GM23338 (cell line): Measurements from ENCODE around the gene RIMS1. TPM values are rescaled to one million over a fixed set of nuclear protein-coding genes. Genes with fewer than 3 reads are reported as not detected.

Source experiments
- ATAC-seq: fragments of 200-7000 bp; cut with Tn5 transposase; 3 replicates; pipeline ENCODE4 v1.9.1; 2020
- DNase-seq: peaks from one replicate; pipeline ENCODE4 v3.0.0-alpha.2; 2015; ENCODE audit warnings: low spot score
- H2AFZ ChIP-seq: fragments of 200-600 bp; sonication (generic); 2 replicates; pipeline ENCODE4 v1.8.0; 2016; ENCODE audit warnings: antibody characterized with exemption, mild to moderate bottlenecking, moderate library complexity
- H3F3A ChIP-seq: fragments of 200-600 bp; sonication (generic); replicated peaks from 2 replicates; pipeline ENCODE4 v1.8.0; 2017; ENCODE audit warnings: antibody characterized with exemption, mixed run types, low read depth
- H3K27ac ChIP-seq: fragments of 200-600 bp; sonication (generic); 2 replicates; pipeline ENCODE4 v1.6.1; 2016; ENCODE audit warnings: low read depth
- H3K27me3 ChIP-seq: fragments of 200-600 bp; sonication (generic); 2 replicates; pipeline ENCODE4 v1.8.0; 2016; ENCODE audit warnings: mild to moderate bottlenecking, mixed run types, moderate library complexity; ENCODE audit not compliant: insufficient read depth
- H3K36me3 ChIP-seq: fragments of 200-600 bp; sonication (generic); 2 replicates; pipeline ENCODE4 v1.8.0; 2016; ENCODE audit warnings: mild to moderate bottlenecking; ENCODE audit not compliant: insufficient read depth
- H3K4me1 ChIP-seq: fragments of 200-600 bp; sonication (generic); 2 replicates; pipeline ENCODE4 v1.8.0; 2016; ENCODE audit warnings: mild to moderate bottlenecking, moderate library complexity; ENCODE audit not compliant: insufficient read depth
- H3K4me2 ChIP-seq: fragments of 200-600 bp; sonication (generic); 2 replicates; pipeline ENCODE4 v1.7.1; 2017; ENCODE audit warnings: mixed run types
- H3K4me3 ChIP-seq: fragments of 200-600 bp; sonication (generic); 2 replicates; pipeline ENCODE4 v1.6.1; 2016; ENCODE audit warnings: mixed run types
- H3K79me2 ChIP-seq: fragments of 200-600 bp; sonication (generic); replicated peaks from 2 replicates; pipeline ENCODE4 v1.8.0; 2017; ENCODE audit warnings: mild to moderate bottlenecking; ENCODE audit not compliant: insufficient read depth
- H3K9me2 ChIP-seq: fragments of 200-600 bp; sonication (generic); 2 replicates; pipeline ENCODE4 v1.8.0; 2017; ENCODE audit not compliant: insufficient read depth
- H4K20me1 ChIP-seq: fragments of 200-600 bp; sonication (generic); replicated peaks from 2 replicates; pipeline ENCODE4 v1.8.0; 2017; ENCODE audit warnings: mild to moderate bottlenecking; ENCODE audit not compliant: insufficient read depth
- H3K27ac Mint-ChIP-seq: 2 replicates; pipeline ENCODE4 v1.8.0; 2020; ENCODE audit warnings: inconsistent platforms, mild to moderate bottlenecking, moderate library complexity, mixed read lengths
- H3K27me3 Mint-ChIP-seq: 3 replicates; pipeline ENCODE4 v1.8.0; 2022; ENCODE audit warnings: low read depth, mild to moderate bottlenecking, moderate library complexity, mixed read lengths, inconsistent platforms; ENCODE audit not compliant: insufficient read depth, poor library complexity
- H3K36me3 Mint-ChIP-seq: 3 replicates; pipeline ENCODE4 v1.8.0; 2021; ENCODE audit warnings: low read depth, mild to moderate bottlenecking, inconsistent platforms, moderate library complexity, mixed read lengths
- H3K4me1 Mint-ChIP-seq: 3 replicates; pipeline ENCODE4 v1.8.0; 2020; ENCODE audit warnings: mild to moderate bottlenecking, inconsistent platforms, mixed read lengths
- H3K4me3 Mint-ChIP-seq: 3 replicates; pipeline ENCODE4 v1.8.0; 2021; ENCODE audit warnings: moderate library complexity, mild to moderate bottlenecking, inconsistent platforms, mixed read lengths
- H3K9me3 Mint-ChIP-seq: 3 replicates; pipeline ENCODE4 v1.8.0; 2020; ENCODE audit warnings: moderate library complexity, mild to moderate bottlenecking, inconsistent platforms, mixed read lengths
- CREB1 ChIP-seq: fragments of 250-450 bp; sonication (Bioruptor Pico); IDR thresholded peaks from 2 replicates; pipeline ENCODE4 v1.5.0; 2020; ENCODE audit warnings: low read depth, mild to moderate bottlenecking, moderate library complexity
- EZH2 ChIP-seq: fragments of 200-600 bp; sonication (generic); IDR thresholded peaks from one replicate; pipeline ENCODE4 v1.8.0; 2017; ENCODE audit warnings: antibody characterized with exemption, mild to moderate bottlenecking, low read depth; ENCODE audit not compliant: unreplicated experiment
- EZH2phosphoT487 ChIP-seq: fragments of 200-600 bp; sonication (generic); IDR thresholded peaks from one replicate; pipeline ENCODE4 v1.8.1; 2018; ENCODE audit warnings: antibody characterized with exemption; ENCODE audit not compliant: unreplicated experiment
- JUNB ChIP-seq: IDR thresholded peaks from one replicate; pipeline ENCODE4 v1.6.1; 2016; ENCODE audit warnings: antibody characterized with exemption; ENCODE audit not compliant: unreplicated experiment
- ZNF462 ChIP-seq: fragments of 250-450 bp; sonication (Bioruptor Pico); IDR thresholded peaks from 2 replicates; pipeline ENCODE4 v1.5.0; 2020; ENCODE audit warnings: mild to moderate bottlenecking, moderate library complexity
- polyA plus RNA-seq: library from polyadenylated mRNA; unstranded; fragments of >200 nt; fragmentation: Nextera tagmentation; extraction: Ambion mirVana; gene quantifications from 2 replicates; pipeline ENCODE4 v1.2.1, GENCODE V29; 2016
- total RNA-seq: library from RNA; depleted of rRNA; stranded (reverse); fragments of >200 nt; shearing (Covaris generic); gene quantifications from 2 replicates; pipeline ENCODE4 v1.2.3, GENCODE V29; 2014
- TF ChIP-seq, protein P1 (sequence below): IDR thresholded peaks from one replicate; pipeline ENCODE4 v1.6.1; 2018; ENCODE audit warnings: antibody characterized with exemption; ENCODE audit not compliant: unreplicated experiment
- TF ChIP-seq, protein P2 (sequence below): IDR thresholded peaks from 2 replicates; pipeline ENCODE4 v1.6.1; 2016; ENCODE audit warnings: antibody characterized with exemption

RIMS1 gene
- total and polyA plus RNA-seq, 2 experiments from 2014 or later: 0.89 to 4.0 TPM

DNA sequence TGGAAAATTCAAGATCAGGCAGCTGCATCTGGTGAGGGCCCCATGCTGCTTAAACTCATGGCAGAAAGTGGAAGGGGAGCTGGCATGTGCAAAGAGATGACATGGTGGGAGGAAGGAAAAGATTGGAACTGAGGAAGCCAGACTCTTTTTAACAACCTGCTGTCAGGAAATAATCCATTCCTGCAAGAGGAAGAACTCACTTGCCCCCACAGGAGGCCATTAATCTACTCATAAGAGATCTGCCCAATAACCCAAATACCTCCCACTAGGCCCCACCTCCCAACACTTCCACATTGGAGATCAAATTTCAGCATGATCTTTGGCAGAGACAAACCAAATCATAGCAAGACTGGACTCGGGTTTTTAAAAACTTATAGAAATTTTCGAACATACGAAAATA is 535.0 kb downstream of the RIMS1 start:
- Mint-ChIP-seq H3K36me3 (no peaks in the 10 kb centered on the region), H3K4me1 (peaks cover 25% of the 10 kb centered on the region), H3K27me3 (peaks cover 2% of the 10 kb centered on the region), H3K27ac (0 out of 2 replicates have a peak overlapping the region, but pooled peaks have one; percentile 9), H3K9me3 (no peaks in the 10 kb centered on the region), H3K4me3 (no peak overlapping the region)
- Histone ChIP-seq H2AFZ (no peak overlapping the region), H4K20me1 (no peaks in the 10 kb centered on the region), H3K79me2 (no peaks in the 10 kb centered on the region), H3K27me3 (no peaks in the 10 kb centered on the region), H3K4me3 (no peak overlapping the region), H3K27ac (no peak overlapping the region), H3K4me1 (0 out of 2 replicates have a peak, but pooled peaks cover 3% of the 10 kb centered on the region), H3K36me3 (no peaks in the 10 kb centered on the region), H3K4me2 (no peak overlapping the region), H3K9me2 (no peaks in the 10 kb centered on the region), H3F3A (no peaks in the 10 kb centered on the region)
- TF ChIP-seq, protein P1, sequence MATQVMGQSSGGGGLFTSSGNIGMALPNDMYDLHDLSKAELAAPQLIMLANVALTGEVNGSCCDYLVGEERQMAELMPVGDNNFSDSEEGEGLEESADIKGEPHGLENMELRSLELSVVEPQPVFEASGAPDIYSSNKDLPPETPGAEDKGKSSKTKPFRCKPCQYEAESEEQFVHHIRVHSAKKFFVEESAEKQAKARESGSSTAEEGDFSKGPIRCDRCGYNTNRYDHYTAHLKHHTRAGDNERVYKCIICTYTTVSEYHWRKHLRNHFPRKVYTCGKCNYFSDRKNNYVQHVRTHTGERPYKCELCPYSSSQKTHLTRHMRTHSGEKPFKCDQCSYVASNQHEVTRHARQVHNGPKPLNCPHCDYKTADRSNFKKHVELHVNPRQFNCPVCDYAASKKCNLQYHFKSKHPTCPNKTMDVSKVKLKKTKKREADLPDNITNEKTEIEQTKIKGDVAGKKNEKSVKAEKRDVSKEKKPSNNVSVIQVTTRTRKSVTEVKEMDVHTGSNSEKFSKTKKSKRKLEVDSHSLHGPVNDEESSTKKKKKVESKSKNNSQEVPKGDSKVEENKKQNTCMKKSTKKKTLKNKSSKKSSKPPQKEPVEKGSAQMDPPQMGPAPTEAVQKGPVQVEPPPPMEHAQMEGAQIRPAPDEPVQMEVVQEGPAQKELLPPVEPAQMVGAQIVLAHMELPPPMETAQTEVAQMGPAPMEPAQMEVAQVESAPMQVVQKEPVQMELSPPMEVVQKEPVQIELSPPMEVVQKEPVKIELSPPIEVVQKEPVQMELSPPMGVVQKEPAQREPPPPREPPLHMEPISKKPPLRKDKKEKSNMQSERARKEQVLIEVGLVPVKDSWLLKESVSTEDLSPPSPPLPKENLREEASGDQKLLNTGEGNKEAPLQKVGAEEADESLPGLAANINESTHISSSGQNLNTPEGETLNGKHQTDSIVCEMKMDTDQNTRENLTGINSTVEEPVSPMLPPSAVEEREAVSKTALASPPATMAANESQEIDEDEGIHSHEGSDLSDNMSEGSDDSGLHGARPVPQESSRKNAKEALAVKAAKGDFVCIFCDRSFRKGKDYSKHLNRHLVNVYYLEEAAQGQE: no peak
- TF ChIP-seq EZH2: no peak
- no peak for TF ChIP-seq CREB1
- no peak for TF ChIP-seq EZH2phosphoT487
- no peak for DNase-seq
- ATAC-seq: no peak

DNA sequence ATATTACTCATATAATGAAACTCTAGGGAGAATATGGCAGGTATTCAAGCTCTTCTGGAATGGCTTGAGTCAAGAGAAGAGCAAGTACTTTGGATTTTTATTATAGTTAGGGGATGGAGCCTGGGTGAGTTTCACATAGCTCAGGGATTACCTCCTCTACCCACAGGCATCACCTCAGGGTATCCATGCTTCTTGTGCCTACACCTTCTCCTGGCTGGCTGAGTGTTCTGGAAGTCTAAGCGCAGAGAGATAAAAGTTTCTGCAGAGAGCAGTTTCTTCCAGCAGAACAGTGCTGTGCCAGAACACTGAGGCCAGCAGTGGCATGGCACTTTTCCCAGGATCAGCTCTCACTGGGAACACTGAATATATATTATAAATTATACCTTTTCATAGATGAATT is 535.8 kb downstream of the RIMS1 start:
- Histone ChIP-seq H3K27ac (no peak overlapping the region), H3K4me3 (no peak overlapping the region), H3K4me1 (0 out of 2 replicates have a peak, but pooled peaks cover 3% of the 10 kb centered on the region), H3K36me3 (no peaks in the 10 kb centered on the region), H3F3A (no peaks in the 10 kb centered on the region), H3K9me2 (no peaks in the 10 kb centered on the region), H3K79me2 (no peaks in the 10 kb centered on the region), H4K20me1 (no peaks in the 10 kb centered on the region), H3K27me3 (no peaks in the 10 kb centered on the region), H2AFZ (no peak overlapping the region), H3K4me2 (no peak overlapping the region)
- Mint-ChIP-seq H3K4me3 (no peak overlapping the region), H3K9me3 (no peaks in the 10 kb centered on the region), H3K36me3 (no peaks in the 10 kb centered on the region), H3K27ac (no peak overlapping the region), H3K4me1 (peaks cover 25% of the 10 kb centered on the region), H3K27me3 (peaks cover 2% of the 10 kb centered on the region)
- ATAC-seq: no peak
- no peak for DNase-seq
- TF ChIP-seq ZNF462 (CRISPR knock-in tag): no peak
- TF ChIP-seq, protein P1: no peak
- no peak for TF ChIP-seq JUNB
- TF ChIP-seq EZH2phosphoT487: no peak
- TF ChIP-seq, protein P2, sequence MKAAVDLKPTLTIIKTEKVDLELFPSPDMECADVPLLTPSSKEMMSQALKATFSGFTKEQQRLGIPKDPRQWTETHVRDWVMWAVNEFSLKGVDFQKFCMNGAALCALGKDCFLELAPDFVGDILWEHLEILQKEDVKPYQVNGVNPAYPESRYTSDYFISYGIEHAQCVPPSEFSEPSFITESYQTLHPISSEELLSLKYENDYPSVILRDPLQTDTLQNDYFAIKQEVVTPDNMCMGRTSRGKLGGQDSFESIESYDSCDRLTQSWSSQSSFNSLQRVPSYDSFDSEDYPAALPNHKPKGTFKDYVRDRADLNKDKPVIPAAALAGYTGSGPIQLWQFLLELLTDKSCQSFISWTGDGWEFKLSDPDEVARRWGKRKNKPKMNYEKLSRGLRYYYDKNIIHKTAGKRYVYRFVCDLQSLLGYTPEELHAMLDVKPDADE: no peak
